ENCODE data around the gene MTERF2. TPM values are rescaled to one million over a fixed set of nuclear protein-coding genes. Genes with fewer than 3 reads are reported as not detected.

The MTERF2 gene
- total and polyA plus RNA-seq, 2 donors (not counting 3 experiments of a cell fraction or from before 2014, with no cell fraction given): 3.4 to 9.6 TPM

DNA sequence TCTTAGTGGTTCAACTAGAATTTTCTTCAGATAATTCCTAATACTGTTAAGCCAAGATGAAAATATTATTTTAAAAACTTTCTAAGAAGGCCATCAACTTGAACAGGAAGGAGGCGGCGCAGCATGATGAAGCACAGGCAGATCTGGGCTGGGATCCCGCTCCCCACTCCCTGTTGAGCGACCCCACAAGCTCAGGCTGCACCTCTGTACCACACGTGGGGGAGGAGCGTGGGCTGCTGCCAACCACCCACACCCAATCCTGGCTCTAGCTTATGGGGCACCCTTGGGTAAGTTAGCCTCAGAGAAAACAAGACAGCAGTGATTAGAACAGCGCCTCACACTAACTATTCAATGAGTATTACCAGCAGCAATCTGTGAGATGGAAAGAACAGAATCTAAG, 6.0 kb downstream of the MTERF2 start:
- ChIA-PET POLR2A (interaction anchor here (0.6 to 0.7 kb wide), 2 partner anchors 24 to 451 kb away, joined by 3 read pairs; no protein-coding TSS in a partner anchor), CTCF (interaction anchor here (1.3 kb wide), 1 partner anchor 10 kb away, joined by 3 read pairs; no protein-coding TSS in a partner anchor)
- H3K27ac ChIP-seq (ENCODE audit: insufficient read depth, low read depth, low read length): no peak overlapping the region
- no peak overlapping the region for H3K9ac ChIP-seq (replicated peaks; ENCODE audit: extremely low read depth, insufficient read depth, low read length)
- H3K9me3 ChIP-seq (replicated peaks; ENCODE audit: control insufficient read depth, insufficient read depth, low read length): no peaks in the 10 kb centered on the region
- no peak for DNase-seq (ENCODE audit: low read depth, low spot score)
- H3K79me2 ChIP-seq (ENCODE audit: control insufficient read depth, insufficient read depth, low read length): no peaks in the 10 kb centered on the region
- H3K4me2 ChIP-seq (ENCODE audit: insufficient read depth, low read length): no peak overlapping the region
- no peaks in the 10 kb centered on the region for H3K9me1 ChIP-seq (replicated peaks; ENCODE audit: control insufficient read depth, extremely low read depth, insufficient read depth, low read length)
- FAIRE-seq: no peak
- H3K27me3 ChIP-seq (ENCODE audit: control insufficient read depth in 2 of 2, insufficient read depth in 2 of 2, low read length in 2 of 2): no peaks in the 10 kb centered on the region
- H2AFZ ChIP-seq (ENCODE audit: low read depth, low read length): no peak overlapping the region
- TF ChIP-seq EZH2 (IDR thresholded peaks at IDR 0.05; ENCODE audit: borderline replicate concordance, low read depth, low read length, severe bottlenecking) (no peak), JUN (IDR thresholded peaks at IDR 0.05; ENCODE audit: borderline replicate concordance, insufficient read depth, insufficient read length, low read depth) (no peak)
- intact Hi-C loops (cut with micrococcal nuclease): no loop called here
- H4K20me1 ChIP-seq (replicated peaks; ENCODE audit: control insufficient read depth, extremely low read depth, insufficient read depth, low read length): peaks cover 2% of the 10 kb centered on the region
- BruUV-seq (replicated peaks): no TSS peak
- peaks cover 12% of the 10 kb centered on the region for H3K4me1 ChIP-seq (ENCODE audit: control insufficient read depth, extremely low read depth, insufficient read depth, low read length)
- dilution Hi-C loops (cut with MboI; ENCODE audit: extremely low pct_ligation_motif_present, low sequenced_read_pairs): no loop called here
- no peak overlapping the region for H3K4me3 ChIP-seq (replicated peaks in 1 of 3; ENCODE audit: insufficient read depth in 1 of 3, low read depth in 1 of 3, low read length in 3 of 3)
- H3K36me3 ChIP-seq (ENCODE audit: control insufficient read depth in 2 of 2, extremely low read depth in 1 of 2, insufficient read depth in 2 of 2, low read length in 2 of 2): peaks cover 2 to 3% of the 10 kb centered on the region in 2 experiments

DNA sequence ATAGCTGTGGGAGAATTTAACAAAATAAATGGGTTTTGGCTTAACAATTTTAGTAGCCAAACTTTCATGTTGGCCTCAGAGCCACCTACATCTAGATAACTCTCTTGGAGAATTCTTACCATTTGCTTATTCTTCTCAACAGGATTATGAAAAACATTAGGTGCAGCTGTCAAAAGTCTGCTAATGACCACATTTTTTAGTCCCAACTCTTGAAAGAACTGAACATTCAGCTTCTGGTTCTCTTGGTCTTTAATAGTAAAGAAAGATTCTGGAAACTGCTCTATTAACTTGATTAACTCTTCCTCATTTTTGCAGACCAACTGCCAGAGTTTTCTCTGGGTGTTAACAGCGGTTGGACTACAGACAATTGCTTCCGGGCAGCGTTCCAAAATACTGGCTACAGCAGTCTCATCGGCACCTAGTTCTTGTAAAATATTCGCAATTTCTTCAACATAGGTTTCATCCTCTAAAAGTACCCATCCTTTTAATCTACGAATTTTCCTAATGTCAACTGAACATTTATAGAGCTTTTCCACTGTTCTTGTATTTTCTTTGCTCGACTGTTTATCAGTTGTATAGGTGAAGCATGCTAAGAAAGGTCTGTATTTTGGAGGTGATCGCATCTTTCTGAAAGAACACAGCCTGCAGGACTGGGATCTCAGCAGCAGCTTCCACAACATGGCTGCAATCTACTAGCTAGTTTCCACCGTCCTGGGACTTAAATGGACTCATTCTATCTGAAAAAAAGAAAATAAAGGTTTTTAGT, 8.7 kb downstream of the MTERF2 start:
- H3K27me3 ChIP-seq (ENCODE audit: control insufficient read depth in 2 of 2, insufficient read depth in 2 of 2, low read length in 2 of 2): no peaks in the 10 kb centered on the region
- no peak overlapping the region for H3K4me2 ChIP-seq (ENCODE audit: insufficient read depth, low read length)

More for the DNA sequence above, 8.7 kb downstream of the MTERF2 start:
- no peaks in the 10 kb centered on the region for H3K9me3 ChIP-seq (replicated peaks; ENCODE audit: control insufficient read depth, insufficient read depth, low read length)
- BruUV-seq (replicated peaks): no TSS peak
- DNase-seq (ENCODE audit: low read depth, low spot score): no peak
- POLR2A ChIA-PET: interaction anchor here (1.3 kb wide), 1 partner anchor 8 kb away, joined by 6 read pairs; the partner anchor contains the start of gene MTERF2
- no peaks in the 10 kb centered on the region for H3K79me2 ChIP-seq (ENCODE audit: control insufficient read depth, insufficient read depth, low read length)
- intact Hi-C loops (cut with micrococcal nuclease): no loop called here
- peak; percentile 44 for FAIRE-seq
- CTCF ChIA-PET: interaction anchor here (0.6 to 3.1 kb wide), 6 partner anchors 9 to 127 kb away, joined by 3 to 10 read pairs (median 4); partner anchors contain the start of genes MTERF2 and TMEM263
- H3K9ac ChIP-seq (replicated peaks; ENCODE audit: extremely low read depth, insufficient read depth, low read length): no peak overlapping the region
- no peak overlapping the region for H3K4me3 ChIP-seq (replicated peaks in 1 of 3; ENCODE audit: insufficient read depth in 1 of 3, low read depth in 1 of 3, low read length in 3 of 3)
- TF ChIP-seq POLR2AphosphoS5 (IDR thresholded peaks at IDR 0.05; ENCODE audit: insufficient read depth, low read depth, low read length) (no peak), EZH2 (IDR thresholded peaks at IDR 0.05; ENCODE audit: borderline replicate concordance, low read depth, low read length, severe bottlenecking) (no peak)
- dilution Hi-C loops (cut with MboI; ENCODE audit: extremely low pct_ligation_motif_present, low sequenced_read_pairs): no loop called here
- no peak overlapping the region for H3K27ac ChIP-seq (ENCODE audit: insufficient read depth, low read depth, low read length)
- H2AFZ ChIP-seq (ENCODE audit: low read depth, low read length): no peak overlapping the region
- no peaks in the 10 kb centered on the region for H3K9me1 ChIP-seq (replicated peaks; ENCODE audit: control insufficient read depth, extremely low read depth, insufficient read depth, low read length)
- H4K20me1 ChIP-seq (replicated peaks; ENCODE audit: control insufficient read depth, extremely low read depth, insufficient read depth, low read length): peaks cover 8% of the 10 kb centered on the region
- H3K36me3 ChIP-seq (ENCODE audit: control insufficient read depth in 2 of 2, extremely low read depth in 1 of 2, insufficient read depth in 2 of 2, low read length in 2 of 2): peaks cover 0 to 3% of the 10 kb centered on the region in 2 experiments
- H3K4me1 ChIP-seq (ENCODE audit: control insufficient read depth, extremely low read depth, insufficient read depth, low read length): peaks cover 24% of the 10 kb centered on the region
